Sciatic nerve (tissue), 2 donors: ENCODE data around the gene STX5. TPM values are rescaled to one million over a fixed set of nuclear protein-coding genes. Genes with fewer than 3 reads are reported as not detected.
"Not testable (repeated sequence)": the region's sequence is repeated elsewhere in the genome, so short reads cannot be mapped to it uniquely, and the experiment has no call there.

Source experiments
- ATAC-seq: fragments of 200-7000 bp; cut with Tn5 transposase; one replicate; pipeline ENCODE4 v1.9.1; 2020; ENCODE audit warnings: mild to moderate bottlenecking, moderate library complexity
- DNase-seq: peaks from one replicate; pipeline ENCODE4 v3.0.0-alpha.2; 2020; ENCODE audit warnings: low spot score
- intact Hi-C: fragments of 100-400 bp; cut with DNase I; formaldehyde crosslinking; loops from one replicate; pipeline ENCODE4 v1.14.2; 2022
- total RNA-seq: library from RNA; stranded (reverse); fragmentation: NEBNext Ultra II Directional; extraction: Animal tissue kit (Norgen Biotek cat#: 25700); gene quantifications from one replicate; pipeline ENCODE4 v1.2.1, GENCODE V29; 2021
- donor health status: DM: no; HTN: no; CAD: no.
- donor health status: DM: no; HTN: no; CAD: no.

The STX5 gene
- total RNA-seq, 1 donor from 2014 or later, result 51.6 TPM

GRCh38 chr11:62855571-62856332 lies 23.9 kb upstream of the STX5 start:
- peak; percentile 99 for ATAC-seq
- intact Hi-C loops, result no loop called here

GRCh38 chr11:62854825-62855570 lies 23.1 kb upstream of the STX5 start:
- intact Hi-C loops, result no loop called here
- DNase-seq, result no peak
- no peak for ATAC-seq

More at GRCh38 chr11:62855571-62856332, 23.9 kb upstream of the STX5 start:
- peak; percentile 98 for DNase-seq

GRCh38 chr11:62854013-62854824 lies 22.4 kb upstream of the STX5 start:
- ATAC-seq (no peak), DNase-seq (no peak)
- intact Hi-C loops, result no loop called here

DNA sequence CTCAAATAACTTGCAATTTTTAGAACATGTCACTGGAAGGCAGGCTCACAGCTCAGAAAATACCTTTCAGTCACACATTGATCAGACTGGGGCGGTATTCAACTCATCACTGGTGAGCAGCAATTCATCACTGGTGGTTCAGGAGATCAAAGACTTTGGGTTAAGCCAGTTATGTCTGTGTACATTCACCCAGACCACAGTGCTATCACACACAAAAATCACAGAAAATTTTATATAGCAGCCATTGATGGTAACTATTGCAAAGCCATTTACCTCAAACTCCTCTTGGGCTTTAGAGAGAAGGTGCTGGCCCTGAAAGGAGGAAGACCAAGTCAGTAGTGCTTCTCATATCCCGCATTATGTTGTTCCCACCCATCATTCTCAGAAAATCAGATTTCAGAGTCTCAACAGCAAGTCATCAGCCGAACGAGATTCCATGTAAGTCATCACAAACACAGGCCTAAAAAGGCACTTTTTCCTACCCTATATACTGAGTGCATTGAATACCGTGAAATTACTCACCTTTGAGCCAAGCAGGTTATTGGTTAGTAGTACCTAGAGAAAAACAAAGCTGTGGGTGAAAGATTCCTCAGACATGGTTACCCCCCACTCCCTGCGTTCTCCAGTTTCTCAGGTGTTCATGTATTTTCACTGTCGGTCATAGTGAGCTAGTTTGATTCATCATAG lies 21.6 kb upstream of the STX5 start:
- no peak for DNase-seq
- ATAC-seq, result no peak
- intact Hi-C loops, result no loop called here

GRCh38 chr11:62852523-62853188 lies 20.8 kb upstream of the STX5 start:
- ATAC-seq (no peak), DNase-seq (no peak)
- intact Hi-C loops, result no loop called here

GRCh38 chr11:62851807-62852522 lies 20.1 kb upstream of the STX5 start:
- intact Hi-C loops, result no loop called here
- DNase-seq, result no peak
- no peak for ATAC-seq

DNA sequence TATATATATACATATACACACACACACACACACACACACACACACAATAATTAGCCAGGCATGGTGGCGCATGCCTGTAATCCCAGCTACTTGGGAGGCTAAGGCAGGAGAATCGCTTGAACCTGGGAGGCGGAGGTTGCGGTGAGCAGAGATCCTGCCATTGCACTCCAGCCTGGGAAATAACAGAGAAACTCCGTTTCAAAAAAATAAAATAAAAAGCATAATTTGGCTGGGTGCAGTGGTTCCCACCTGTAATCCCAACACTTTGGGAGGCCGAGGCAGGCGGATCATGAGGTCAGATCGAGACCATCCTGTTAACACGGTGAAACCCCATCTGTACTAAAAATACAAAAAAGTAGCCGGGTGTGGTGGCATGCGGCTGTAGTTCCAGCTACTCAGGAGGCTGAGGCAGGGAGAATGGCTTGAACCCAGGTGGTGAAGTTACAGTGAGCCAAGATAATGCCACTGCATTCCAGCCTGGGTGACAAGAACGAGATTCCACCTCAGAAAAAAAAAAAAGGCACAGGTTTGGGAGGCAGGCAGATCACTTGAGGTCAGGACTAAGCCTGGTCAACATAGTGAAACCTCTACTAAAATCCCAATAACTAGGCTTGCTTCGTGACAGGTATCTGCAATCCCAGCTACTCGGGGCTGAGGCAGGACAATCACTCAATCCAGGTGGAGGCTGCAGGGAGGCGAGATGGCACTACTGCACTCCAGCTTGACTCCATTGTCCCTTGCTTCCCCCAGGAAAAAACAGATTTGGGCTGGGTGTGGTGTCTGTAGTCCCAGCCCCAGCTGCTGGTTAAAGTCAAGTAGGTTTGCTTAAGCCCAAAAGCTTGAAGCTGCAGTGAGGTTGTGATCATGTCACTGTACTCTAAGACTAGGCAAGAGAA lies 19.3 kb upstream of the STX5 start:
- intact Hi-C loops, result no loop called here
- no peak for ATAC-seq
- DNase-seq, result no peak

- intact Hi-C loops, result no loop called here
- ATAC-seq (no peak), DNase-seq (no peak)
Measured at GRCh38 chr11:62847767-62848314, 16.0 kb upstream of the STX5 start.

- ATAC-seq (no peak), DNase-seq (no peak)
- intact Hi-C loops, result no loop called here
Measured at GRCh38 chr11:62846177-62846576, 14.3 kb upstream of the STX5 start.

DNA sequence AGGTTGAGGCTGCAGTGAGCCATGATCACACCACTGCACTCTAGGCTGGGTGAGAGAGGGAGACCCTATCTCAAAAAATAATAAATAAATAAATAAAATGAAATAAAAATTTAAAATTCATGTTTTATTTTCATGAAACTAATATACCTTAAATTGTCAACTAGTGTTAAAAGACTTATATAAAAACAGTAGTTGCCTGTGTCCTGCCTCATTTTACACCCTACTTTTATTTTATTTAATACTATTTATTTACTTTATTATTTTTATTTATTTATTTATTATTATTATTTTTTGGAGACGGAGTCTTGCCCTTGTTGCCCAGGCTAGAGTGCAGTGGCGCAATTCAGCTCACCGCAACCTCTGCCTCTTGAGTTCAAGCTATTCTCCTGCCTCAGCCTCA lies 12.3 kb upstream of the STX5 start:
- ATAC-seq (no peak), DNase-seq (no peak)
- intact Hi-C loops, result no loop called here

- intact Hi-C loops, result no loop called here
- DNase-seq (no peak), ATAC-seq (no peak)
Measured at GRCh38 chr11:62843466-62843865, 11.6 kb upstream of the STX5 start.

DNA sequence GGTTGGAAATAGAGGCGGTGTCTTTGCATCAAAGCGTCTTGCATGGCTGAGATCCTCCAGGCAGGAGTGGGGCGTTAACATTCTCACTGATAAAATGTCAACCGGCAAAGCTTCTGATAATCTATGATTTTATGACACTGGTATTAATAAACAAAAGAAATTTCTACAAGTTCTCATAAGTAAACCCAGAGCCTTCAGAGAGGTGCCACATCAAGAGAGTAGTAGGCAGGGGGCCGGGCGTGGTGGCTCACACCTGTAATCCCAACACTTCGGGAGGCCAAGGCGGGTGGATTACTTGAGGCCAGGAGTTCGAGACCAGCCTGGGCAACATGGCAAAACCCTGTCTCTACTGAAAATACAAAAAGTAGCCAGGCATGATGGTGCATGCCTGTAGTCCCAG lies 11.0 kb upstream of the STX5 start:
- ATAC-seq, DNase-seq, intact Hi-C loops: not testable (repeated sequence)

DNA sequence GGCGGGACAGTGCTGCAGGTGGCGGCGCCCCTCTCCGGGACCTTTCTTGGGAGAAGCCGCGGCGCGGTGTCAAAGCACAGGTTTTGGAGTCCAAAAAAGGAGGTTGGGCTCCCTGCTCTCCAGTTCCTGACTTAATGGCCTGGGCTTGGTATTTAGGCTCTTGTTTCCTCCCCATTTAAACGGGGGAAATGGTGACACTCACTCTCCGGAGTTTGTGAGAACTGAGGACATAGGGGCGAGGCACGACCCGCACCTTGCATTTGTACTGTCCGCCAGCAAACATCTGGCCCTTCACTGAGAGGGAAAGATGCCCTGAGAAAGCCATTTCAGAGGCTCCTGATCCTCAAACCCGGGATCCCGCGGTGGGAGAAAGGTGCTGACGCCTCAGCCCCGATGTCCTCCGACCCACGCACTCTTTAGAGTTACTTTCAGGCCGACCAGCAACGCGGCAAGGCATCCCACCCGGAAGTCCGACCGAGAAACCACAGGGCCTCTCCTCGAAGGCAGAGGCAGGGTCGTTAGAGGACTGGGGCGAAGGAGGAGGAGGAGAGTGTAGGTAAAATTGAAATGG lies 10.4 kb upstream of the STX5 start:
- DNase-seq, result peak; percentile 71
- intact Hi-C loops, result no loop called here
- no peak for ATAC-seq

DNA sequence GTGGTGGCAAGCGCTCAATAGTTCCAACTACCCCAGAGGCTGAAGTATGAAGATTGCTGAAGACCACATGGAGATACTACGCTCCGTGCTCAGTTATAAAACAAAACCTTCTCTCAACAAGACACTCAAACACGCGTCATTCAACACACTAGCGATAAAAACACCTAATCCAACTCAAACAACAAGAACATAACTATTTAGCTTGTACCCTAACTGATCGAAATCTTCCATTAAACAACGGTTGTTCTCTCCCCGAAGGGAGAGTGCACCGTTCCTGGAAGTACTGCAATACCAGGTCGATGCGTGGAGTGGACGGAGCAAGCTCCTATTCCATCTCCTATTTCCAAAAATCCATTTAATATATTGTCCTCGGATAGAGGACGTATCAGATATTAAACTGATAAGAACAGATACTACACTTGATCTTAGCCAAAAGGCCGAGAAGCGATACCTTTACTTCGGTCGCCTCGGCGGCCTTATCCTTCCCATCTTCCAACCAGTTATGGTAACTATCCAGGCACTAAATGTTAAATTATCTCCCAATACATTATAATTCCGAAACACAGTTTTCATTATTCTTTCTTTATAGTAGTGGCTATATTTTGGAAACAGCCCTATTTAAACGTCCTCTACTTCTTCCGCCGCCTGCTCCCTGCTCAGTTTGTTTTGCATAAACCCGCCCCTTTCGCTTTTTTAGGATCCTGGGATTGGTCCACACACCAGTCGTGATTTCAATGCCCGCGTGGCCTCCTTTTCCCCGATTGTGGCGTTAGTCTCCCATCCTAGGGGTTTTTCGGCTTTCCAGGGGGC lies 9.7 kb upstream of the STX5 start:
- DNase-seq (peak; percentile 89), ATAC-seq (peak; percentile 80)
- intact Hi-C loops, result no loop called here

DNA sequence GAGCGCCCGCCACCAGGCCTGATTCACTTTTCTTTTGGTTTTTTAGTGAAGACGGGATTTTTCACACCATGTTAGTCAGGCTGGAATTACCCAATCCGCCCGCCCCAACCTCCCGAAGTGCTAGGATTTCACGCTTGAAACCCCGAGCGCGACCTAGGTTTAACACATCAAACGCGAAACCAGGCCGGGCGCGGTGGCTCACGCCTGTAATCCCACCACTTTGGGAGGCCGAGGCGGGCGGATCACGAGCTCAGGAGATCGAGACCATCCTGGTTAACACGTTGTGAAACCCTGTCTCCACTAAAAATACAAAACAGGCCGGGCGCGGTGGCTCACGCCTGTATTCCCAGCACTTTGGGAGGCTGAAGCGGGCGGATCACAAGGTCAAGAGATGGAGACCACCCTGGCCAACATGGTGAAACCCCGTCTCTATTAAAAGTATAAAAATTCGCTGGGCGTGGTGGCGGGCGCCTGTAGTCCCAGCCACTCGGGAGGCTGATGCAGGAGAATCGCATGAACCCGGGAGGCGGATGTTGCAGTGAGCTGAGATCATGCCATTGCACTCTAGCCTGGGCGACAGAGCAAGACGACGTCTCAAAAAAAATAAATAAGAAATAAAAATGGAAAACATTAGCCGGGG lies 9.0 kb upstream of the STX5 start:
- DNase-seq (peak; percentile 85), ATAC-seq (peak; percentile 48)
- intact Hi-C loops, result not testable (repeated sequence)
